Vagina (tissue), 2 donors: ENCODE data around the gene GRK4.

Experiments used
- CTCF ChIP-seq, 3 experiments: fragments of 450-650 bp in 2 of 3; fragments of 200-600 bp in 1 of 3; sonication (generic) in 1 of 3; IDR thresholded peaks; one replicate each; pipeline ENCODE4 v1.5.1; 2017 to 2019; ENCODE audit warnings: antibody characterized with exemption in 3 of 3, mild to moderate bottlenecking in 2 of 3, moderate library complexity in 2 of 3
- POLR2A ChIP-seq, 2 donors: fragments of 450-650 bp; IDR thresholded peaks; one replicate each; pipeline ENCODE4 v1.6.1; 2017; ENCODE audit warnings: antibody characterized with exemption in 2 of 2, mild to moderate bottlenecking in 2 of 2, moderate library complexity in 2 of 2
- POLR2AphosphoS5 ChIP-seq, 2 donors: sonication (generic); formaldehyde crosslinking; IDR thresholded peaks; one replicate each; pipeline ENCODE4 v1.9.0; 2017; ENCODE audit warnings: antibody characterized with exemption in 2 of 2, mild to moderate bottlenecking in 2 of 2, low read depth in 1 of 2; ENCODE audit not compliant: insufficient read depth in 1 of 2

DNA sequence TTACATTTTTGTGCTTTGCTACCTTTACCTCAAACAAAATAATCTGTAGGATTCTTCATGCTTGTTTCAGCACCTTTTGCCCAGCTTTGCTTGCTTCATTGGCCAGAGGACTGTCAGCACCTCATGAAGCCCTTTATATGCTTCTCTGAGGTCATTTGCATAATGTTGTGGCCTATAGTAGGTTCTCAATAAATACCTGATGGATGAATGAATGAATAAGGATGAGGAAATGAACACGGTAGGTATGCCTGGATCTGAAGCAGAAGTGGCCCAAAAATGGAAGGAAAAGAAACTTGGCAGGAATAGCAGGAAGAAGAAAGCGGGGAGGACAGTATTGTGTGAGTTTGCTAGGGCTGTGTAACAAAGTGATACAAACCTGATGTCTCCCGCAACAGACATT is 7.9 kb downstream of the GRK4 start:
- TF ChIP-seq POLR2AphosphoS5 (IDR thresholded peaks at IDR 0.05; ENCODE audit: insufficient read depth in 1 of 2, low read depth in 1 of 2) (no peak), POLR2A (IDR thresholded peaks at IDR 0.05) (no peak), CTCF (IDR thresholded peaks at IDR 0.05) (no peak)
